Measurements from ENCODE around the gene BMI1.
"Not testable (repeated sequence)": the region's sequence is repeated elsewhere in the genome, so short reads cannot be mapped to it uniquely, and the experiment has no call there.

The BMI1 gene

DNA sequence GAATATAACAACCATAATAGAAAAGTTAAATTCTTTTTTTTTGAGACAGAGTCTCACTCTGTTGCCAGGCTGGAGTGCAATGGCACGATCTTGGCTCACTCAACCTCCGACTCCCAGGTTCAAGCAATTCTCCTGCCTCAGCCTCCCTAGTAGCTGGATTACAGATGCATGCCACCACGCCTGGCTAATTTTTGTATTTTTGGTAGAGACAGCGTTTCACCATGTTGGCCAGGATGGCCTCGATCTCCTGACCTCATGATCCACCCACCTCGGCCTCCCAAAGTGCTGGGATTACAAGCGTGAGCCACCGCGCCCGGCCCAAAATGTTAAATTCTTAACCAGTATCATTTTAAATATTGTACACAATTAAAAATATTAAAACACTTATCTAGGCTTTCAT is 10.9 kb upstream of the BMI1 start:
- not testable (repeated sequence) for H3K79me2 ChIP-seq (ENCODE audit: control insufficient read depth, insufficient read depth, low read length, poor library complexity); H3K36me3 ChIP-seq (ENCODE audit: control insufficient read depth in 1 of 2, insufficient read depth in 2 of 2, low read length in 2 of 2); H3K23ac ChIP-seq (ENCODE audit: low read length); H3K4me2 ChIP-seq (ENCODE audit: low read length); H3K18ac ChIP-seq (ENCODE audit: low read length); DNase-seq; H3K9me3 ChIP-seq (ENCODE audit: insufficient read depth, low read depth, low read length); H2AK5ac ChIP-seq (ENCODE audit: low read length); H4K8ac ChIP-seq (ENCODE audit: low read depth, low read length); H3K4ac ChIP-seq (ENCODE audit: low read depth, low read length); H3K27me3 ChIP-seq (ENCODE audit: insufficient read depth, low read length); H4K12ac ChIP-seq (ENCODE audit: low read depth, low read length); H2BK12ac ChIP-seq (ENCODE audit: low read length); H2AFZ ChIP-seq (ENCODE audit: insufficient read depth, low read length, poor library complexity); H3K4me1 ChIP-seq (ENCODE audit: control insufficient read depth in 1 of 2, insufficient read depth in 2 of 2, low read length in 2 of 2); H2BK120ac ChIP-seq (ENCODE audit: insufficient read depth, low read length, poor library complexity); H4K91ac ChIP-seq (ENCODE audit: low read depth, low read length); H3K79me1 ChIP-seq (ENCODE audit: low read length); H2BK5ac ChIP-seq (ENCODE audit: low read depth, low read length, poor library complexity); H3K9ac ChIP-seq (ENCODE audit: low read length); H3K27ac ChIP-seq (ENCODE audit: low read depth, low read length); H3K14ac ChIP-seq (ENCODE audit: low read length); H3K4me3 ChIP-seq (ENCODE audit: low read depth, low read length)
- no CpG with 5 or more reads among the region's 10 CpGs for WGBS (ENCODE audit: extremely low coverage, insufficient coverage, insufficient read length)

DNA sequence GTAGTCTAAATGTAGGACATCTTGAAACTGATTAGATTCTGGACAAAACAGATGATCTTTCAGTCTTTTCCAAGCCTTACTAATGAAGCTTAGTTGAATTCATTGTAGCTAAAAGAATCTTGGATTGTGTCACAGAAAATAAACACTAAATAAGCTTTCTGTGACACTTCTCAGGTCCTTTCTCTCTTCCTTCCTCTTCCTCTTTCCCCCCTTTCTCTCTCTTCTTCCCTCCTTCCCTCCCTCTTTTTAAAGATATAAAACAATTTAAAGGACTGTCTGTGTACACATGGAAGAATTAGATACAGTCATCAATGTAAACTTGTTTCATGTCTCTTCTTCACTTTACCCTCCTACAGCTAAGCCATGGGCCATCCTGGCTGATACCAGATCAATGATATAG is 10.0 kb upstream of the BMI1 start:
- H4K8ac ChIP-seq (ENCODE audit: low read depth, low read length), result no peak overlapping the region
- H4K12ac ChIP-seq (ENCODE audit: low read depth, low read length), result no peak overlapping the region
- H3K27me3 ChIP-seq (ENCODE audit: insufficient read depth, low read length), result no peaks in the 10 kb centered on the region
- no peaks in the 10 kb centered on the region for H3K4me1 ChIP-seq (ENCODE audit: control insufficient read depth in 1 of 2, insufficient read depth in 2 of 2, low read length in 2 of 2)
- no peak overlapping the region for H3K4me2 ChIP-seq (ENCODE audit: low read length)
- H3K27ac ChIP-seq (ENCODE audit: low read depth, low read length), result no peak overlapping the region
- no peak overlapping the region for H2BK12ac ChIP-seq (ENCODE audit: low read length)
- peaks cover 1% of the 10 kb centered on the region for H3K79me2 ChIP-seq (ENCODE audit: control insufficient read depth, insufficient read depth, low read length, poor library complexity)
- H3K9ac ChIP-seq (ENCODE audit: low read length), result no peak overlapping the region
- no peak overlapping the region for H3K4me3 ChIP-seq (ENCODE audit: low read depth, low read length)
- no peak overlapping the region for H2BK120ac ChIP-seq (ENCODE audit: insufficient read depth, low read length, poor library complexity)
- H2AK5ac ChIP-seq (ENCODE audit: low read length), result no peak overlapping the region
- no peak overlapping the region for H2AFZ ChIP-seq (ENCODE audit: insufficient read depth, low read length, poor library complexity)
- no peak overlapping the region for H2BK5ac ChIP-seq (ENCODE audit: low read depth, low read length, poor library complexity)
- H3K79me1 ChIP-seq (ENCODE audit: low read length), result peaks cover 2% of the 10 kb centered on the region
- no peak overlapping the region for H3K18ac ChIP-seq (ENCODE audit: low read length)
- H4K91ac ChIP-seq (ENCODE audit: low read depth, low read length), result no peak overlapping the region
- no peaks in the 10 kb centered on the region for H3K36me3 ChIP-seq (ENCODE audit: control insufficient read depth in 1 of 2, insufficient read depth in 2 of 2, low read length in 2 of 2)
- DNase-seq, result no peak
- H3K4ac ChIP-seq (ENCODE audit: low read depth, low read length), result no peak overlapping the region
- no peaks in the 10 kb centered on the region for H3K9me3 ChIP-seq (ENCODE audit: insufficient read depth, low read depth, low read length)
- no peak overlapping the region for H3K14ac ChIP-seq (ENCODE audit: low read length)
- no peak overlapping the region for H3K23ac ChIP-seq (ENCODE audit: low read length)

DNA sequence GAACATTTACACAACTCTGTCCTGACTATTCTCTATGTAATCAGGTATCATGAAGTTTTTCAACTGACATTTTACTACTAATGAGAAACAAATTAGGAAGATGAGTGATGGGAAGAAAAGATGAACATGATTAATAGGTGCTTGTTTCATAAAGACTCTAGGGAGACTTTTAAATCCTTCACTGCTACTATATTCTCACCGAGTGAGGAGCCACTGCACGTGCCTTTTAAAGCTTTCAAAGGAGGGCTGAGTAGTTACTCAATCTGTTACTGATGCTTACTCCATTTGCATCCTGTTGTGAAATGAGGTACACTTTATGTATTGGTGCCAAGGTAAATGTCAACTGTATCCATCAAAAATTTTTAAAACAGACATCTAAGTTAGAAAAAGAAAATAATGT is 6.0 kb upstream of the BMI1 start:
- Histone ChIP-seq H3K4me2 (ENCODE audit: low read length) (no peak overlapping the region), H3K9me3 (ENCODE audit: insufficient read depth, low read depth, low read length) (no peaks in the 10 kb centered on the region), H2BK5ac (ENCODE audit: low read depth, low read length, poor library complexity) (no peak overlapping the region), H4K8ac (ENCODE audit: low read depth, low read length) (no peak overlapping the region), H3K79me1 (ENCODE audit: low read length) (peaks cover 5% of the 10 kb centered on the region), H4K12ac (ENCODE audit: low read depth, low read length) (no peak overlapping the region), H3K14ac (ENCODE audit: low read length) (no peak overlapping the region), H3K36me3 (ENCODE audit: control insufficient read depth in 1 of 2, insufficient read depth in 2 of 2, low read length in 2 of 2) (no peaks in the 10 kb centered on the region), H3K27ac (ENCODE audit: low read depth, low read length) (no peak overlapping the region), H2AFZ (ENCODE audit: insufficient read depth, low read length, poor library complexity) (no peak overlapping the region), H4K91ac (ENCODE audit: low read depth, low read length) (no peak overlapping the region), H3K27me3 (ENCODE audit: insufficient read depth, low read length) (no peaks in the 10 kb centered on the region), H3K23ac (ENCODE audit: low read length) (no peak overlapping the region), H3K79me2 (ENCODE audit: control insufficient read depth, insufficient read depth, low read length, poor library complexity) (peaks cover 5% of the 10 kb centered on the region), H2AK5ac (ENCODE audit: low read length) (no peak overlapping the region), H3K4me1 (ENCODE audit: control insufficient read depth in 1 of 2, insufficient read depth in 2 of 2, low read length in 2 of 2) (peaks cover 0 to 2% of the 10 kb centered on the region in 2 experiments), H2BK12ac (ENCODE audit: low read length) (no peak overlapping the region), H3K18ac (ENCODE audit: low read length) (no peak overlapping the region), H3K9ac (ENCODE audit: low read length) (no peak overlapping the region), H3K4ac (ENCODE audit: low read depth, low read length) (no peak overlapping the region), H2BK120ac (ENCODE audit: insufficient read depth, low read length, poor library complexity) (no peak overlapping the region), H3K4me3 (ENCODE audit: low read depth, low read length) (no peak overlapping the region)
- DNase-seq, result no peak
- no CpG with 5 or more reads among the region's 2 CpGs for WGBS (ENCODE audit: extremely low coverage, insufficient coverage, insufficient read length)

DNA sequence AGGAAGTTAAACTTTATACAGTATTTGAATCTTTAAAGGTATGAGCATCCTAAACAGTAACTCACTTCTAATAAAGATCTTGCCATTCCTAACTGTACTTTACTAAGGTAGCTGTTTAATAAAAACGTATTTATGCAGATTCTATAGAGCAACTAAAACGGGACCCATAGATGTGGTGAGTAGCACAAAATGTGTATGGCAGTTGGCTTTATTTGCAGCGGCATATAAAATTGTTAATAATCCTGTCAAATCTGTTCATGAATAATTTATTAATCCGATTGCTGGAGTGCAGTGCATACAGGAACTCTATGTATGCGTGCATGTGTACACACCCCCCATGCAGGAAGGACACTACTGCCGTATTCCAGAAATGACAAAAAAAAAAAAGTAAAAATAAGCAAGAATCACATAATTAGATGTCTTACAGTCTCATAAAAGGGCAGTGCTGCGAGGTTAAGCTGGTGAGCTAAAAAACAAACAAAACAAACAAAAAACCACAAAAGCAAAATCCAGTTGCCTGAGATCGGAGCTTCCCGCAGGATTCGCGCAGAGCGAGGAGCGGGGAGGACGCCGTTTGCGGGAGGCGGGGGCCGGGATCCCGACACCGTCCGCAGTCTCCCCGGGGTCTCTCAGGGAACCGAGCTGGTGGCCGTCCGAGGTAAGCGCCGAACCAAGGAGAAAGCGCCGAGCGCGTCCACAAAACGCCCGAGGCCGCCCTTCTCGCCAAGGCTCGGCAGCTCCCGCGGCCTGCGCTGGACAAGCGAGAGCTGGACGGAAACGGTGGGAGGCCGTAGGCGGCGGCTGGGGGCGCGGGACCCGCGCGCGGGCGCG is 5.2 kb upstream of the BMI1 start:
- no peaks in the 10 kb centered on the region for H3K27me3 ChIP-seq (ENCODE audit: insufficient read depth, low read length)
- peak overlapping the region; percentile 96 for H4K12ac ChIP-seq (ENCODE audit: low read depth, low read length)
- H3K36me3 ChIP-seq (ENCODE audit: control insufficient read depth in 1 of 2, insufficient read depth in 2 of 2, low read length in 2 of 2), result no peaks in the 10 kb centered on the region
- peak overlapping the region; percentile 68 for H2BK5ac ChIP-seq (ENCODE audit: low read depth, low read length, poor library complexity)
- peaks cover 0 to 2% of the 10 kb centered on the region in 2 experiments for H3K4me1 ChIP-seq (ENCODE audit: control insufficient read depth in 1 of 2, insufficient read depth in 2 of 2, low read length in 2 of 2)
- H4K91ac ChIP-seq (ENCODE audit: low read depth, low read length), result peak overlapping the region; percentile 90
- H4K8ac ChIP-seq (ENCODE audit: low read depth, low read length), result peak overlapping the region; percentile 94
- peak overlapping the region; percentile 49 for H3K27ac ChIP-seq (ENCODE audit: low read depth, low read length)
- H3K79me2 ChIP-seq (ENCODE audit: control insufficient read depth, insufficient read depth, low read length, poor library complexity), result peaks cover 5% of the 10 kb centered on the region
- H3K79me1 ChIP-seq (ENCODE audit: low read length), result peaks cover 5% of the 10 kb centered on the region
- H2BK12ac ChIP-seq (ENCODE audit: low read length), result peak overlapping the region; percentile 52
- peak in 1 of 2 donors; percentile 36 for DNase-seq
- H3K18ac ChIP-seq (ENCODE audit: low read length), result peak overlapping the region; percentile 82
- H3K4ac ChIP-seq (ENCODE audit: low read depth, low read length), result peak overlapping the region; percentile 56
- no peak overlapping the region for H2AK5ac ChIP-seq (ENCODE audit: low read length)
- no peak overlapping the region for H3K23ac ChIP-seq (ENCODE audit: low read length)
- peak overlapping the region; percentile 85 for H2BK120ac ChIP-seq (ENCODE audit: insufficient read depth, low read length, poor library complexity)
- peak overlapping the region; percentile 77 for H3K4me2 ChIP-seq (ENCODE audit: low read length)
- peak overlapping the region; percentile 51 for H3K9ac ChIP-seq (ENCODE audit: low read length)
- peak overlapping the region; percentile 95 for H3K14ac ChIP-seq (ENCODE audit: low read length)
- no CpG with 5 or more reads among the region's 53 CpGs for WGBS (ENCODE audit: extremely low coverage, insufficient coverage, insufficient read length)
- peak overlapping the region; percentile 87 for H2AFZ ChIP-seq (ENCODE audit: insufficient read depth, low read length, poor library complexity)
- H3K9me3 ChIP-seq (ENCODE audit: insufficient read depth, low read depth, low read length), result no peaks in the 10 kb centered on the region
- peak overlapping the region; percentile 86 for H3K4me3 ChIP-seq (ENCODE audit: low read depth, low read length)
